Superior temporal gyrus (tissue), 1 donor: Measurements from ENCODE around the gene PACS1.
"Not testable (repeated sequence)": the region's sequence is repeated elsewhere in the genome, so short reads cannot be mapped to it uniquely, and the experiment has no call there.

Experiments
- DNase-seq: peaks from one replicate; pipeline ENCODE4 v3.0.0-alpha.2; 2016; ENCODE audit errors: extremely low spot score

The PACS1 gene

DNA sequence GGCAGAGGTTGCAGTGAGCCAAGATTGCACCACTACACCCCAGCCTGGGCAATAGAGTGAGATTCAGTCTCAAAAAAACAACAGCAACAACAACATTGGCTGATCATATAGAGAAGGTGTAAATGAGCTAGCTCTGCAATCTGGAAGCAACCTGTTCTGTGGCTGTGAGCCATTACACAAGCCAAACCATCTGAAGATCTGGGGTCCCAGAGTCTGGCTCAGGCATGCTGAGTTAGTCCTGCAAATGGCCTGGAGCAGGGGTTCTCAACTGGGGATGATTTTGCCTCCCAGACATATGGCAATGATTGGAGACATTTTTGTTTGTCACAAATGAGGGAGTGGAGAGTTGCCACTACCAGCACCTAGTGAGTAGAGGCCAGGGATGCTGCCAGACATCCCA, 156.0 kb downstream of the PACS1 start:
- no peak for DNase-seq

DNA sequence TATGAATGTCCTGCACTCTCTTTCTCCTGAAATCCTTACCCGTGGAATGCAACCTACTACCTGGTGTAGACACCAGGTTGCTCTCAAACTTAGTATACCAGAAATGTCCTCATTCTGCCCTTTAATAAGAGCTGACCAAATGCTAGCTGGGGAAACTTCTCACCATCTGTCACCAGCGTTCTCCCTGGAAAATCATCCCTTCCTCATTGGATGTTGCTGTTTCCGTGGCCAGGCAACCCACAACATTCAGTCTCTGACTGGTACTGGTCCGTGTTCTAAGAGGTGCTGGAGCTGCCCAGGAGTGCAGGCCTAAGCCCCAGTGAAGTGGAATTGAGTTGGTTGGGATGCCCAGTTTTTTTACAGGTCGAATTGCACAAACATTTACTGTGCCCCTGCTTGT, 157.6 kb downstream of the PACS1 start:
- no peak for DNase-seq

DNA sequence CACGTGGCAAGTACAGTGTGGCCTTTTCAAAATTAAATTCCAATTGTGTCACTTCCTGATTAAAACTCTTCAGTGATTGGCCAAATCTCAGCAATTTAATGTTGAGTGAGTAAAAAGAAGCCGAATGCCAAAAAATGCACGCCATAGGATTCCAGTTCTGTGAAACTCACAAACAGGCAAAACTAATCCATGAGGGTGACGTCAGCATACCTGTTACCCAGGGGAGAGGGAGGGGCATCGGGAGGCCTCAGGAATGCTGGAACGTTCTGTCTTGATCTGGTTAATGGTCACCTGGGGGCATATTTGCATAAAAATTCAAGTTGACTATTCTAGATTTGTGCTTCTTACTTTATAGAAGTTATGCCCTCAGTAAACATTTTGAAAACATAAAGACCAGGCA, 158.4 kb downstream of the PACS1 start:
- no peak for DNase-seq

DNA sequence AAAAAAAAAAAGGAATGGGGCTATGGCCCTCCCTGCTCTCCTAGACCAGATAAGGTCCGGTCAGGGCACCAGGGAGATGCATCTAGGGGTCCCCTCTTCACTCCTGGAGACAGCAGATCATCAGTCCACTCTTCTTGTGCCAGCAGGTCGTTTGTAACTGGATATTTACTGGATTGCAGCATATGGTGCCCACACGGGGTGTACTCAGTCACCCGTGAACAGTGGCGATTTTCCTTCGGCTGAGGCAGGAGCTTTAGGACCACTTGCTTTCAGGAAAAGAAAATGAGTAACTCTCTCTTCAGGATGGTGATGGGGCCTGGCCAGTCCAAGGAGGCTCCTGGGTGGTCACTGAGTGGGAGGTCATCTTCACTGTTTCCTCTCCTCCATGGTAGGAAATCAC, 160.1 kb downstream of the PACS1 start:
- no peak for DNase-seq

DNA sequence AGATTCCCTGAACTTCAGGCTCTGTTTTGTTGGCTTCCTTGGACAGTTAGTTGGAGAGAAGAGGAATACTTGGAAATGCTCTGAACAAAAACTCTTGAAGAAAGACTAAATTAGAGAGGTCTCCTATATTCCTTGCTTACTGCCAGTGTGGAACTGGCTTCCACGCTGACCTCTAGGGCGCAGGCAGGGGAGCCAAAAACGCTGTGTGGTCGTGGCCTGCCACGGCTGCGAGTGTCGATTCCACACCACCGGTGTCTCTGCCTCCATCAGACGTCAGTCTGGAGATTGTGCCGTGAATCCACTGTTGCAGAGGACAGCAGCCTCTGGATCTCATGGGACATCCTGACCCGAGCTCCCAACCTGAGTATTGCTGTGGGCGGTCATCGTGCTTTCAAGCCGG, 160.9 kb downstream of the PACS1 start:
- DNase-seq: no peak

DNA sequence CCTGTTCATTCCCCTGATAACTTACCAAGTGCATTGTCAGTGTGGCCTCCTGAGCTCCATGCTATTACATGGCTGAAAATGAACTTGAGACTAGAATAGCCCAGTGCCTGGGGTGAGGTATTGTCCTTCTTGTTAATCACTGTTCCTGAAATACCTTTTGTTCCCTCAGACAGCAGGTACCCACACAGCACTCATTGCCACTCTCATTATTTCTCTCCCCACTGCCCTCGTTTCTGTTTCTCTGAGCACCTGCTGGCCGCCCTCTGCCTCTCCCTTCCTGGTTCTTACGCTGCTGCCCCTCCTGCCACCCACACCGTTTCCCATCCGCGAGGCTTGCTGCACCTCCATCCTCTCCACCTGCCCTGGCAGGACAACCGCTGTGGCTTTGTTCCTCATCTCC, 161.5 kb downstream of the PACS1 start:
- DNase-seq: no peak

DNA sequence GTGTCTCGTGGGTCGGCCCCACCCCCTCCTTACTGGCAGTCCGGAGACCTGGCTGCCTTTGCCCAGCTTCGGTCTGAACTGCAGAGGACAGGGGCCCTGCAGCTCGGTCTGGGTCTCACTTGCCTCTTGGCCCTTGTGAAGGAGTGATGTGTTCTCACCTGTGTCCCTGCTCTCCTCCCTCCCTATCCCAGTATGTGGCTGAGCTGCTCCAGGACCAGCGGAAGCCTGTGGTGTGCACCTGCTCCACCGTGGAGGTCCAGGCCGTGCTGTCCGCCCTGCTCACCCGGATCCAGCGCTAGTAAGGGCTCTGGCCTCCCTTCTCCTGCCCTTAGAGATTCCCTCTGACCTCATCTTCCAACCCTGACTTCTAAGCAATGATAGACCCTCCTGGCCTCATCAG, 162.7 kb downstream of the PACS1 start:
- no peak for DNase-seq

DNA sequence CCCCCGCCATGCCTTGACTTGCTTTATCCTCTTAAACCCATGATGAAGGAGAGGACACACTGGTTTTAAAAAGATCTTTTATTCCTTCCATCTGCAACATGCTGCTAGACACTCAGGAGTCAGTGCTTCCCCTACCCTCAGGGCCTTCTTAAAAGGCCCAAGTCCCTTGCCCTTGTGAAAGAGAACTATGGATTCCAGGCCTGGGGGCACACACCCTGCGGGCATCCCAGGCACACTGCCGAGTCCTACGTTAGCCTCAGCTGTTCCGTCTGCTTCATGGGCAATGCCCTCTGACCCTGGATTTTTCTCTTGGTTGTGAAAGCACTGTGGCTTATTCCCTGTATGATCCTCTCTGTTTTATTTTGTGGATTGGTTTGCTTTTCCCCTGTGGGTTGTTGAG, 163.2 kb downstream of the PACS1 start:
- DNase-seq: no peak

DNA sequence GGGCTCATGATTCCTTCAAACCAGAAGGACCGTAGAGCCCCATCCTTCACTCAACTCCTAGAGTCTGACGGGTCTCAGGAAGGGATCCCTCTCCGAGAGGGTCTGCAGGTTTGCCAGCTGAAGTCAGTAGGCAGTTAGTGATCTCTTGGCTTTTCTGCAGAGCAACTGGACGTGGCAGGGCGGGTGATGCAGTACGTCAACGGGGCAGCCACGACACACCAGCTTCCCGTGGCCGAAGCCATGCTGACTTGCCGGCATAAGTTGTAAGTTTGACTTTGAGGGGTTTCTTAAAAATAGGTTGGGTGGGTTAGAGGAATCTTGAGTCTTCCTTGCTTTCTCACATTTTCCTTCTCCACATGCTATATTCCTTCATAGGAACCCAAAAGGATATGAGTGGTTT, 165.1 kb downstream of the PACS1 start:
- DNase-seq: no peak

DNA sequence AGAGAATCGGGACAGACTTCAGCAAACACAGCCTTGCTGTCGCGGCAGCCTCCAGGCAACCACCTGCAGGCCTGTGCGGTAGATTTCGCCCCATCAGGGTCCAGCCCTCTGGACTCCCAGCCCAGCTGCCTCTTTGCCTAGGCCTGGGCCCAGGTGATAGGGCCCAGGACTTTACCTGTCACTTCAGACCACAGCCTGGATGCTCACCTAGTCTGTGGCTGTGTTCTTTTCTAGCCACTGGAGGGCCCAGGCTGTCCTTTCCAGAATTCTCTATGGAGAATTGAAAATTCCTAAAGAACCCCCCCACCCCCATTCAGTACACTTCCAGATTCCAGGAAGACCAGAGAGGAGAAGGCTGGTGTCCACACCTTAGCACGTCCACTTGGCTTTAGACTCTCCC, 167.8 kb downstream of the PACS1 start:
- DNase-seq: no peak

DNA sequence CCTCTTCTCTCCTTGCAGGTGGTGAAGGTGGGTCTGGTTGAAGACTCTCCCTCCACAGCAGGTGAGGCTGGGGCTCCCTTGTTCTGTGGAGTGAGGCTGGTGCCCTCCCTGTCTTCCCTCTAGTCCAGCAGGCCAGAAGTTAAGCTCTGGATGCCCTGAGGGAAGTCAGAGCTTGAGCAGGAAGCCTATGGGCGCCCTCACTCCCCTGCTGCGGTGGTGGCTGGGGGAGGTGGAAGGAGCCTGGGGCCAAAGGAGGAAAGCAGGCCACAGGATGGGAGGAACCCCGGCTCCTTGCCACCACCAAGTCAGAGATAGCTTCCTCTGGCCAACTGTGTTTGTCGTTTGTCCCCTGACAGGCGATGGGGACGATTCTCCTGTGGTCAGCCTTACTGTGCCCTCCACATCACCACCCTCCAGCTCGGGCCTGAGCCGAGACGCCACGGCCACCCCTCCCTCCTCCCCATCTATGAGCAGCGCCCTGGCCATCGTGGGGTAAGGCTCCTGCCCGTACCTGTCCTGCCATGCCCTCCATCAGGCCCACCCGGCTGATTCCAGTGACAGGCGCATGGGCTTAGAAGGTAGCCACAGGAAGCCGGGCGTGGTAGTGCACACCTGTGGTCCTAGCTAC, 168.8 kb downstream of the PACS1 start:
- no peak for DNase-seq

DNA sequence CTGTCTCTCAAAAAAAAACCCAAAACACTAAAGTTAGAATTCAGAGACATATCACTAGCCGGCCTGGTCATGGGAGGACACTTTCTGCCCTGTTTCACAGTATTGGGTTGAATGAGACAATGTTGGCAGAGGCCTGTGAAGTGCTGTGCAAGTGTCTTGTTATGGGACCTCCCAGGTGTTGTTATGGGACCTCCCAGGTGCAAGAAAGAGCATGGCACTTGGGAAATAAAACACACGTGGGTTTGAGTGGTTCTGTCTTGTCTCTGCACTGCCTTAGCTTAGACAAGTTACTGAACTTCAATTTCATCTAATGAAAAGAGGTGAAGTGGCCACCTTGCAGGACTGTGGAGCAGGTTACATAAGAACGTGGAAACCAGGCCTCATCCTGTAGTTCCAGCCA, 169.4 kb downstream of the PACS1 start:
- DNase-seq: no peak

DNA sequence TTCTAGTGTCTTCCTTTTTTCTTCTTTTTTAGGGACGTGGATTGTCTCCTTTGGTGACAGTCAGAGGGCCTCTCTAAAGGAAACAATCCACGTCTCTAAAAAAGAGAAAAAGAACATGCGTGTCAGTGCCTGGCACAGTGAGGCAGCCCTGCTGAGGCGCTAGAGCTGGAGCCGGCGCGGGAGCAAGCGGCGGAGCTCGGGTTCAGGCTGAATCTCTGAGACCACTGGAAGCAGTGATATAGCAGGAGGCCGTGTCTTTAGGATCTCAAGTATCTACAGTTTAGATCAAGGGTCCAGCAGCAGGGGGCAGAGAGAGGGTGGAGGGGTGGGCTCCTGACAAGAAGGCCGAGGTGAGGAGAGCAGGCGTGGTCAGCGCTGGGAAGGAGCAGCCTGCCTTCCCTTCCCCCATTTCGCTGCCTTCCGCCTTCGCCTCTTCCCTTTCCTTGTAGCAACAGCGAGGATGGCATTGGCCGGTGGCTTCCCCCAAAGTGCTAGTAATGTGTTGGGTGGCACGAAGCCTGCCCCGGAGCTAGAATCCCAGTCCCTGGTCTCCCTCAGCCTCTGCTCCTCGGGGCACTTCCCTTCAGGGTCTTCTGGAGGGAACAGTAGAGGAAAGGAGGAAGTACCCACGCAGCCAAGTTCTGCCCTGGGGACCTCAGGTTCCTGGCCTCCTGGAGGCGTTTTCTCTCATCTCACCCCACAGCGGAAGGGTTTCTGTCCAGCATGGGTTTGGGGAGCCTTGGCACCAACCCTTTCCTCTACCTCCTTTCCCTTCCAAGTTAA, 170.1 kb downstream of the PACS1 start:
- DNase-seq: no peak

DNA sequence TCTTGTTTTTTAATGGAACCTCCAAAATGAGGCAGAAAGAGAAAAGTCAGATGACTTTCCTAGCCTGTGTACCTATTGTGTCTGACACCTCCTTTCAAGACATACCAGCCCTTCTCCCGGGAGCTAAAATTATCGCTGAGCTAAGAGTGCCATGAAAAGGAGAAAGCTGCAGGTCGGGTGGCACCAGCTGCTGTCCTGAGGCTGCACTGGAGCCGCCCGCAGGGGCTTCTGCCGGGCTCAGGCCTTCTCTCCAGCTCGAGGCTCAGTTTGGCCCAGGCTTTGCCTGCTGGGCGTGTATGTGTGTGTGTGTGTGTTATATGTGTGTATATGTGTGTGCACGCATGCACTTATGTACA, 170.7 kb downstream of the PACS1 start:
- no peak for DNase-seq

DNA sequence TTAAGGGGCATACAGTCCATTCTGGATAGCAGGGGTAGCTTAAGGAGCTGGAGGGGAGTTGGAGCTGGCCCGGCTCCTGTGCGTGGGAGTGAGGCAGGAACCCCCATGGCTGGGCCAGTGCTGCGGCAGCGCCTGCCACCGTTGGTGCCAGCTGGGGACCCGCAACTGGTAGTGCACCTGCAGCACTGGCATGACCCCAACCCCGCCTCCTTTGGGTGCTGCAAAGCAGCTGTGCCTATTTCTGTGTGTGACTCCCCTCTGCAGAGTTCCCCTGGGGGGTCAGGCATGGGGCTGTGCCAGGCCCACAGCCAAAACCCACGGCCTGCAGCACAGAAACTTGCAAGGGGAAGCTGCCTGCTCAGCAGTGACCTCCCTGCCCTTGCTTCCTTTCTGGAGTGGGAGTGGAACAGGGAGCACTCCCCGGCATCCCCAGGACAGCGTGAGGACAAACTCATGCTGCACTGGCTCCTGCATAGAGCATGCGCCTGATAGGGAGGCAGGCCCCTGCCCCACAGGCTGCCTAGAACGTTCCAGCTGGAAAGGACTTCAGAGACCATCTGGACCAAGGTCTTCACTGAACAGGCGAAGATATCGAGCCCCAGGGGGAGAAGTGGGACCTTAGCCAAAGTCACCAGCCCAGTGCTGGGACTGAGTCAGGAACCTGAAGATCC, 172.2 kb downstream of the PACS1 start:
- no peak for DNase-seq

DNA sequence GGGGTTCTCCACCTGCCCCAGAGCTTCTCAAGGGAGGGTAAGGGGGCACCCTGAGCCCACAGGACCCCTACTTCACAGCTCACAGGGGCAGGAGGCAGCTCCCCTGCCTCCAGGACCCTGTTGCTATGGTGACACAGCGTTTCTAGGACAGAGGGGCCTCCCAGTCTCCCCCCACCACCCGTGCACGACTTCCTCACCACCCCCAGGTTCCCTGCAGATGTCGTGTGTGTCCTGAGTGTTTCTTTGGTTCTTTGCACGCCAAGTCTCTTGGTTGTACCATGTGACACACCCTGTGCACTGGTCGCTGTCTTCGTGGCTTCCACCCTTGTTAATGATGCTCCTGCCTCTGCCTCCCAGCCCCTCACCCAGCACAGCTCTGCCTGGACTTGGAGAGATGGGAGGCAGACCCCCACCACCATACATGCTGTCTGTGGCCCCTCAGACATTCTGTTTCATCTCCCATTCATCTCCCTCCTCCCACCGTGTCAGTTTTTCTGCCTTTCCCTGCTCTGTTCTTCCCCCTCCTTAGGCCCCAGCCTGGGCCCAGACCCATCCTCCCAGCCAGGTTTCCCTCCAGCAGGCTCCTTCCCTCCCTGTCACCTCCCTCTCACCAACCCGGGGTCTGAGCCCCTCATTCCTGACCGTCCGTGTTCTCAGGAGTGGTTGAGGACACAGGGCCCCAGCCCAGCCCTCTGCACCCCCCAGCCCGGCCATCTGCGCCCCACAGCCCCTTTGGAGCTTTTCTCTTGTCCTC, 173.9 kb downstream of the PACS1 start:
- DNase-seq: no peak

DNA sequence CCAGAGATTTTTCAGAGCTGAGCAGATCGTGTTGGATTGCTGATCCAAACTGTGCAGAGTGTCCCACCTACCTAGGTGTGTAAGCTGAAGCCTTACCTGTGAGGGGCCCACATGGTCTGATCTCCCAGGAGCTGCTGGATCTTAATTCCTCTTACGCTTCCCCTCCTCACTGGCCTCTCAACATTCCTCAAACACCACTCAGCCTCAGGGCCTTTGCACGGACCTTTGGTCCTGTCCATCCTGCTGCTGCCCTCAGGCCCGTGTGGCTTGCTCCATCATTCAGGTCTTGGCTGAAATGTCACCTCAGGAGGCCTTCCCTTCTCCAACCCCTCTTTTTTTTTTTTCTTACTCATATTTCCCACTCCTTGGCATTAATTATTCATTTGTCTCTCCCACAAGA, 177.2 kb downstream of the PACS1 start:
- no peak for DNase-seq

DNA sequence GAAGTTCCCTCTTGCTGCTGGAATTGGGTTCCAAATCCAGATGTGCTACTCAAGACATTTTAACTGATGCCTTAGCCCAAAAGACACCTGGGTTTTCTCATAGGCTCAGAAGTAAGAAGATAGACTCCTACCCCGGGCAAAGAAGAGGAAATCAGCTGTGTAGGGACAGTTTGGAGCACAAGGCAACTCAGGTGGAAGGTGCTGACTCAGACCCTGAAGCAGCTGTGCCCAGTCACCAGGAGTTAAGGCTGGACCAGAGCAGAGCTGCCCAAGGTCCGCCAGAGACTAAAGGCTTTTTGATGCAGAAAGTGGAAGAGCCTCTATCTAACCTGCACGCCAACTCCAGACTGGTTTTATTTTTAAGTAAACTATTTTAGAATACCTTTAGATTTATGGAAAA, 177.7 kb downstream of the PACS1 start:
- no peak for DNase-seq

DNA sequence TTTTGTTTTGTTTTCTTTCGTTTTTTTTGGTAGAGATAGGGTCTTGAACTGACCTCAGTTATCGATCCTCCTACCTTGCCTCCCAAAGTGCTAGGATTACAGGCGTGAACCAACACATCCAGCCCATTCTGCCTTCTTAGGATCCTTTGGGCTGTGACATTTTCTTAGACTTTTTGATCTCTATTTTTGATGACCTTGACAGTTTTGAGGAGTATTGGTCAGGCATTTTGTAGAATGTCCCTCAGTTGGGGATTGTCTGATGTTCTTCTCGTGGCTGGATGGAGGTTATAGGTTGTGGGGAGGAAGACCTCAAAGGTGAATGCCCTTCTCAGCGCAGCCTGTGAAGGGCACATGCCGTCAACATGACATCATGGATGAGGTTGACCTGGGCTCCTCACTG, 178.8 kb downstream of the PACS1 start:
- DNase-seq: no peak

DNA sequence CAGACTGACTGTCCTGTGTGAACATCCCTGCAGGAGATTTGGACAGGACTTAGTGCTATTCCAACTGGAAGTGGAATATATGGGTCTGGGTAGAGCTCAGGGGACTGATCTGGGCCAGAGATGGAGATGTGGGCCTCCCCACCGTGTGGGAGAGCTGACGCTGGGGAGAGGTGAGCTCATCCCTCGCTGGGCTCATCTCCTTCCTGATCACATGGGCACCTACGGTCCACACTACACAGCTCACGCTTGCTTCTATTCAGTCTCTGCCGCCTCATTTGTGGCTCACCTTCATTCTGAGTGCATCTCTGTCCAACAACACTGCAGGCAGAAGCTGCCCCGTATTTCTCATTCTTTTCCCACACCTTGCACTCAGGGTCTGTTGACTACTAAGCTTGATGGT, 181.7 kb downstream of the PACS1 start:
- DNase-seq: peak; percentile 12

DNA sequence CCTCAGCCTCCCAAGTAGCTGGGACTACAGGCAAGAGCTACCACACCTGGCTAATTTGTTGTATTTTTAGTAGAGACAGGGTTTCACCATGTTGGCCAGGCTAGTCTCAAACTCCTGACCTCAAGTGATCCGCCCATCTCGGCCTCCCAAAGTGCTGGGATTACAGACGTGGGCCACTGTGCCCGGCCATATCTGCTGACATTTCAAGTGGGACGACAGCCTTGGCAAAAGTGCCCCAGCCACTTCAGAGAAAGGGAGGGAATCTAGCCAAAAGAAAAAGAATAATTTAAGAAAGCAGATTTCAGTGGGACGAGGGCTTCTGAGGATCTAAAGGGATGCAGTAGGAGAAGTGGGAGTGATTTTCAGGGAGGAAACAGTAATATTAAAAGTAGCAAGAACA, 183.0 kb downstream of the PACS1 start:
- not testable (repeated sequence) for DNase-seq

DNA sequence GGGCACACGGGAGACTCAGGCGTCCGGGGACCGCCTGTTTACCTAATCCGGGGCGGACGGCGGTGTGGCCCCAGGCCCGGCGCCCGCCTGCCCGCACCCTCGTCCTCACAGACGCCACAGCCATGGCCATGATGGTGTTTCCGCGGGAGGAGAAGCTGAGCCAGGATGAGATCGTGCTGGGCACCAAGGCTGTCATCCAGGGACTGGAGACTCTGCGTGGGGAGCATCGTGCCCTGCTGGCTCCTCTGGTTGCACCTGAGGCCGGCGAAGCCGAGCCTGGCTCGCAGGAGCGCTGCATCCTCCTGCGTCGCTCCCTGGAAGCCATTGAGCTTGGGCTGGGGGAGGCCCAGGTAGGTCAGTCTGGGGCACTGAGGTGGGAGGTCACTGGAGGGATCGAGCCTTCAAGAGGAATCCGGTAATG, 188.4 kb downstream of the PACS1 start:
- DNase-seq: no peak

DNA sequence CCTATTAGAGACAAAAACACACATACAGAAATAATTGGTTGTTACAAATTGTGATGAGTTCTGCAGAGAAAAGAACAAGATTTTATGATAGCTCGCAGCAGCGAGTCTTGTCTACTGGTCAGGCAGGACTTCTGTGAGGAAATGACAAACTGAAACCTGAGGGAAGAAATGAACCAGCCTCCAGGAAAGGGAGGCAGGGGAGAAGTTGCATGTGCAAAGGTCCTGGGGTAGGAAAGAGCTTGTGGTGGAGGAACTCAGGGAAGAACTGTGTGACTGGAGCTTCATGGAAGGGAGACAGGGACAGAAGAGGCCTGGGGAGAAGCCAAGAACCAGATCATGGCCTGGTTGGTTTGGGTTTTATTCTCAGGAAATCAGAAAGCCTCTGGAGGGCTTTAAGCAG, 189.2 kb downstream of the PACS1 start:
- no peak for DNase-seq
